Measurements from ENCODE around the gene CLEC2D. TPM values are rescaled to one million over a fixed set of nuclear protein-coding genes. Genes with fewer than 3 reads are reported as not detected.

The CLEC2D gene
- total RNA-seq, 1 donor from 2014 or later: 18.7 TPM

DNA sequence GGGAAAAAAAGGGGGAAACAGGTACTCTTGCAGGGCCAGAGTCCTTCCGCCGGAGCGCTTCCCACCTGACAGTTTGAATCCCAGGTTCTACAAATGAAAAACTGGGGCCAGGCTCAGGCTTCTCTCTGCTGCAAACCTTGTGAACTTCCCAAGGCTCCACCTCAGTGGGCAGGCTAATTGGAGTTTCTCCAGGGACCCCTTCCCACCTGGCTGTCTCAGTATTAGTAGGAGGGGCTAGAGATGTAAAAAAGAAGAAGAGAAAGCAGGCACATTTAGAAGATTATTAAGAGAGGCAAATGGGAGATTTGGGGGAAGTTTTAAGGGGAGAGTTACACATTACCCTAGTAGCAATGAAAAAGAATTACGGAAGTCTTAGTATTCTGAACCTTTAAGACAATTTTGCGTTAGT is 20.0 kb upstream of the CLEC2D start:
- Mint-ChIP-seq H3K4me1 (peaks cover 30% of the 10 kb centered on the region), H3K27me3 (ENCODE audit: insufficient read depth, low read depth) (no peaks in the 10 kb centered on the region), H3K4me3 (peak overlapping the region; percentile 92), H3K9me3 (peaks cover 2% of the 10 kb centered on the region), H3K36me3 (peaks cover 20% of the 10 kb centered on the region), H3K27ac (peak overlapping the region; percentile 3)
- H3F3A ChIP-seq (ENCODE audit: low read depth): peaks cover 20% of the 10 kb centered on the region
- peak overlapping the region; percentile 64 for H3K4me3 ChIP-seq
- H3K9me3 ChIP-seq (ENCODE audit: low read depth): no peaks in the 10 kb centered on the region
- H3K9ac ChIP-seq: no peak overlapping the region
- H3K36me3 ChIP-seq: no peaks in the 10 kb centered on the region
- TF ChIP-seq EZH2phosphoT487 (IDR thresholded peaks at IDR 0.05) (no peak), EZH2 (IDR thresholded peaks at IDR 0.05) (no peak)
- TF ChIP-seq, protein P1, sequence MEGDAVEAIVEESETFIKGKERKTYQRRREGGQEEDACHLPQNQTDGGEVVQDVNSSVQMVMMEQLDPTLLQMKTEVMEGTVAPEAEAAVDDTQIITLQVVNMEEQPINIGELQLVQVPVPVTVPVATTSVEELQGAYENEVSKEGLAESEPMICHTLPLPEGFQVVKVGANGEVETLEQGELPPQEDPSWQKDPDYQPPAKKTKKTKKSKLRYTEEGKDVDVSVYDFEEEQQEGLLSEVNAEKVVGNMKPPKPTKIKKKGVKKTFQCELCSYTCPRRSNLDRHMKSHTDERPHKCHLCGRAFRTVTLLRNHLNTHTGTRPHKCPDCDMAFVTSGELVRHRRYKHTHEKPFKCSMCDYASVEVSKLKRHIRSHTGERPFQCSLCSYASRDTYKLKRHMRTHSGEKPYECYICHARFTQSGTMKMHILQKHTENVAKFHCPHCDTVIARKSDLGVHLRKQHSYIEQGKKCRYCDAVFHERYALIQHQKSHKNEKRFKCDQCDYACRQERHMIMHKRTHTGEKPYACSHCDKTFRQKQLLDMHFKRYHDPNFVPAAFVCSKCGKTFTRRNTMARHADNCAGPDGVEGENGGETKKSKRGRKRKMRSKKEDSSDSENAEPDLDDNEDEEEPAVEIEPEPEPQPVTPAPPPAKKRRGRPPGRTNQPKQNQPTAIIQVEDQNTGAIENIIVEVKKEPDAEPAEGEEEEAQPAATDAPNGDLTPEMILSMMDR (IDR thresholded peaks at IDR 0.05): no peak
- peaks cover 42% of the 10 kb centered on the region for H3K79me2 ChIP-seq (ENCODE audit: low read depth)
- peak; percentile 20 for DNase-seq (ENCODE audit: low spot score)
- no peak overlapping the region for H3K27ac ChIP-seq
- peak overlapping the region; percentile 79 for H3K4me2 ChIP-seq
- no peaks in the 10 kb centered on the region for H3K27me3 ChIP-seq
- H3K4me1 ChIP-seq: peaks cover 11% of the 10 kb centered on the region
- H2AFZ ChIP-seq (replicated peaks): no peak overlapping the region
- H4K20me1 ChIP-seq (ENCODE audit: low read depth): no peaks in the 10 kb centered on the region

DNA sequence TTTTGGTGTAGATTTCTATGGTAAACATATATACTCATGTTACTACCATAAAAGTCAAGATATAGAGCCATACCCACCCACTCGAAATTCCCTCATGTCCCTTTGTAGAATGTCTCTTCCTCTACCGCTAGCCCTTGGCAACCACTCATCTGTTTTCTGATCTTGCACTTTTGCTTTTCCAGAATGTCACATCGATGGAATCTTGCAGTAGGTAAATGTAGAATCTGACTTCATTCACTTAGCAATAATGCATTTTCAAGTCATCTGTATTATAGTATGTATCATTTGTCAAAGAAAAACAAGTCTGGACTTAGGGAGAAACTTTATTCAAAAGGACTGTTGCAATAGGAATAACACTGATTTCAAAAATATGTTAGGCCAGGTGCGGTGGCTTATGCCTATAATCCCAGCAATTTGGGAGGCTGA is 19.3 kb upstream of the CLEC2D start:
- Mint-ChIP-seq H3K36me3 (peaks cover 21% of the 10 kb centered on the region), H3K4me3 (peak overlapping the region; percentile 74), H3K27me3 (ENCODE audit: insufficient read depth, low read depth) (no peaks in the 10 kb centered on the region), H3K9me3 (peaks cover 1% of the 10 kb centered on the region), H3K27ac (no peak overlapping the region), H3K4me1 (peaks cover 30% of the 10 kb centered on the region)
- Histone ChIP-seq H3F3A (ENCODE audit: low read depth) (peaks cover 20% of the 10 kb centered on the region), H3K27me3 (no peaks in the 10 kb centered on the region), H2AFZ (replicated peaks) (no peak overlapping the region), H3K9me3 (ENCODE audit: low read depth) (no peaks in the 10 kb centered on the region), H3K9ac (no peak overlapping the region), H3K4me1 (peaks cover 11% of the 10 kb centered on the region), H3K4me3 (peak overlapping the region; percentile 64), H3K79me2 (ENCODE audit: low read depth) (peaks cover 42% of the 10 kb centered on the region), H3K4me2 (peak overlapping the region; percentile 79), H3K36me3 (no peaks in the 10 kb centered on the region), H3K27ac (no peak overlapping the region), H4K20me1 (ENCODE audit: low read depth) (no peaks in the 10 kb centered on the region)
- no peak for TF ChIP-seq EZH2phosphoT487 (IDR thresholded peaks at IDR 0.05)
- TF ChIP-seq, protein P1 (IDR thresholded peaks at IDR 0.05): no peak
- no peak for TF ChIP-seq EZH2 (IDR thresholded peaks at IDR 0.05)
- DNase-seq (ENCODE audit: low spot score): no peak

DNA sequence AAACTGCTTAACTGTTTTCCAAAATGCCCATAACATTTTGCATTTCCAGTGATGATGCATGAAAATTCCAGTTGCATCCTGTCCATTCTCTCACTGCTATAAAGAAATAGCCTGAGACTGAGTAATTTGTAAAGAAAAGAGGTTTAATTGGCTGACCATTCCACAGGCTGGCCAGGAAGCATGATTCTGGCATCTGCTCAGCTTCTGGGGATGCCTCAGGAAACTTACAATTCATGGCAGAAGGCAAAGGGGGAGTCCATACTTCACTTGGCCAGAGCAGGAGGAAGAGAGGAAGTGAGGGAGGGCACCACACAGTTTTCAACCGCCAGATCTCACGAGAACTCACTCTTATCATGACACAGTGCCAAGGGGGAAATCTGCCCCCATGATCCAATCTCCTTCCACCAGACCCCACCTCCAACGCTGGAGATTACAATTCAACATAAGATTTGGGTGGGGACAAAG is 18.2 kb upstream of the CLEC2D start:
- no peak for DNase-seq (ENCODE audit: low spot score)
- H3K4me3 ChIP-seq: no peak overlapping the region
- no peaks in the 10 kb centered on the region for H3K9me3 Mint-ChIP-seq
- H3K4me1 Mint-ChIP-seq: peaks cover 30% of the 10 kb centered on the region
- H3K79me2 ChIP-seq (ENCODE audit: low read depth): peaks cover 42% of the 10 kb centered on the region
- no peak overlapping the region for H2AFZ ChIP-seq (replicated peaks)
- H3K36me3 ChIP-seq: no peaks in the 10 kb centered on the region
- TF ChIP-seq EZH2 (IDR thresholded peaks at IDR 0.05) (no peak), EZH2phosphoT487 (IDR thresholded peaks at IDR 0.05) (no peak)
- TF ChIP-seq, protein P1 (IDR thresholded peaks at IDR 0.05): no peak
- no peak overlapping the region for H3K4me3 Mint-ChIP-seq
- no peak overlapping the region for H3K27ac Mint-ChIP-seq
- no peaks in the 10 kb centered on the region for H3K9me3 ChIP-seq (ENCODE audit: low read depth)
- H3K4me2 ChIP-seq: no peak overlapping the region
- H3K27ac ChIP-seq: no peak overlapping the region
- H3K4me1 ChIP-seq: peaks cover 11% of the 10 kb centered on the region
- H3K36me3 Mint-ChIP-seq: peaks cover 21% of the 10 kb centered on the region
- H3F3A ChIP-seq (ENCODE audit: low read depth): peaks cover 20% of the 10 kb centered on the region
- H3K27me3 Mint-ChIP-seq (ENCODE audit: insufficient read depth, low read depth): no peaks in the 10 kb centered on the region
- no peak overlapping the region for H3K9ac ChIP-seq
- H3K27me3 ChIP-seq: no peaks in the 10 kb centered on the region
- H4K20me1 ChIP-seq (ENCODE audit: low read depth): no peaks in the 10 kb centered on the region

Data from neural progenitor cell (in vitro differentiated cells).